A549 (cell line): Measurements from ENCODE around the gene SH3BP2. TPM values are rescaled to one million over a fixed set of nuclear protein-coding genes. Genes with fewer than 3 reads are reported as not detected.

ENCODE experiments used
- ATAC-seq, 2 experiments: fragments of 200-7000 bp in 1 of 2; fragments of >200 bp in 1 of 2; cut with Nextera tagmentation in 1 of 2; cut with Tn5 transposase in 1 of 2; 3 replicates each; pipeline versions ENCODE4 v1.8.0 to v1.9.1; 2018 to 2020; ENCODE audit warnings: mild to moderate bottlenecking in 1 of 2, moderate library complexity in 1 of 2
- CTCF ChIA-PET: fragments of 300-600 bp; sonication (Branson Sonifier 250); formaldehyde crosslinking; extraction: SDS; loops from one replicate; lab custom pipeline; 2021; ENCODE audit warnings: antibody characterized with exemption, inconsistent platforms; lab: Yijun Ruan, JAX
- POLR2A ChIA-PET: fragments of 350-600 bp; formaldehyde crosslinking; extraction: SDS; loops from one replicate; lab custom pipeline; 2021; ENCODE audit warnings: antibody characterized with exemption, inconsistent platforms; lab: Yijun Ruan, JAX
- DNase-seq, 2 experiments: peaks; one replicate each; pipeline versions ENCODE4 v3.0.0 to v3.0.0-alpha.2; 2011 to 2016; ENCODE audit warnings: low read depth in 1 of 2, low spot score in 1 of 2
- FAIRE-seq: peaks from 2 replicates; lab custom pipeline; 2011; peaks lifted over from hg19 to GRCh38; lab: Jason Lieb, UNC
- H3K27ac ChIP-seq, 2 experiments: fragments of >200 bp; sonication (Bioruptor Twin); formaldehyde crosslinking; 3 replicates each; pipeline ENCODE4 v1.5.1; 2016 to 2017
- H3K4me1 ChIP-seq: fragments of >200 bp; sonication (Bioruptor Twin); formaldehyde crosslinking; 3 replicates; pipeline ENCODE4 v1.6.1; 2016
- H3K4me2 ChIP-seq: fragments of >200 bp; sonication (Bioruptor Twin); formaldehyde crosslinking; 3 replicates; pipeline ENCODE4 v1.6.1; 2016
- H3K4me3 ChIP-seq: fragments of >200 bp; sonication (Bioruptor Twin); formaldehyde crosslinking; 3 replicates; pipeline ENCODE4 v1.5.1; 2016
- H3K9me3 ChIP-seq: fragments of >200 bp; sonication (Bioruptor Twin); formaldehyde crosslinking; 3 replicates; pipeline ENCODE4 v1.6.1; 2016
- ATOH8 ChIP-seq: fragments of 250-450 bp; sonication (Bioruptor Pico); IDR thresholded peaks from 2 replicates; pipeline ENCODE4 v1.5.0; 2020; ENCODE audit warnings: low read depth, mild to moderate bottlenecking, moderate library complexity
- BHLHE40 ChIP-seq: IDR thresholded peaks from 2 replicates; pipeline ENCODE4 v1.6.1; 2012; ENCODE audit warnings: low read depth, low read length, inconsistent platforms
- CEBPB ChIP-seq, 2 experiments: fragments of >200 bp in 1 of 2; sonication (Bioruptor Twin) in 1 of 2; formaldehyde crosslinking in 1 of 2; IDR thresholded peaks; 2 replicates each; pipeline ENCODE4 v1.6.1; 2012 to 2016
- CHD4 ChIP-seq: fragments of 200-600 bp; sonication (generic); IDR thresholded peaks from 2 replicates; pipeline ENCODE4 v1.6.1; 2016; ENCODE audit warnings: antibody characterized with exemption, mild to moderate bottlenecking, borderline replicate concordance
- EHF ChIP-seq: fragments of 250-450 bp; sonication (Bioruptor Pico); IDR thresholded peaks from 2 replicates; pipeline ENCODE4 v1.5.0; 2020; ENCODE audit warnings: mild to moderate bottlenecking
- EHMT2 ChIP-seq: fragments of 200-600 bp; sonication (generic); IDR thresholded peaks from 2 replicates; pipeline ENCODE4 v1.6.1; 2016; ENCODE audit warnings: antibody characterized with exemption, low read depth, mild to moderate bottlenecking, moderate library complexity
- FOSB ChIP-seq: fragments of 250-450 bp; sonication (Bioruptor Pico); IDR thresholded peaks from 2 replicates; pipeline ENCODE4 v1.5.0; 2020; ENCODE audit warnings: mild to moderate bottlenecking, moderate library complexity
- HDAC2 ChIP-seq: fragments of 200-600 bp; sonication (generic); IDR thresholded peaks from 2 replicates; pipeline ENCODE4 v1.6.1; 2016
- HEYL ChIP-seq: fragments of 250-450 bp; sonication (Bioruptor Pico); IDR thresholded peaks from 2 replicates; pipeline ENCODE4 v1.8.0; 2021; ENCODE audit warnings: mild to moderate bottlenecking, moderate library complexity
- HOXA7 ChIP-seq: fragments of 250-450 bp; sonication (Bioruptor Pico); IDR thresholded peaks from 2 replicates; pipeline ENCODE4 v1.5.0; 2020; ENCODE audit warnings: mild to moderate bottlenecking, moderate library complexity
- JUN ChIP-seq, 2 experiments: fragments of >200 bp; sonication (Bioruptor Twin); formaldehyde crosslinking; IDR thresholded peaks; 2 replicates in 1 of 2; 3 replicates in 1 of 2; pipeline ENCODE4 v1.6.1; 2016 to 2017
- KDM1A ChIP-seq: fragments of 200-600 bp; sonication (generic); IDR thresholded peaks from 2 replicates; pipeline ENCODE4 v1.6.1; 2016; ENCODE audit warnings: low read depth, mild to moderate bottlenecking
- KDM5A ChIP-seq: fragments of 200-600 bp; sonication (generic); IDR thresholded peaks from 2 replicates; pipeline ENCODE4 v1.6.1; 2016; ENCODE audit warnings: antibody characterized with exemption, mild to moderate bottlenecking
- MAFK ChIP-seq: fragments of 450-650 bp; IDR thresholded peaks from 2 replicates; pipeline ENCODE4 v1.6.1; 2014; ENCODE audit not compliant: partially characterized antibody
- MAX ChIP-seq: IDR thresholded peaks from 2 replicates; pipeline ENCODE4 v1.6.1; 2012
- MAZ ChIP-seq: fragments of 150-350 bp; IDR thresholded peaks from 2 replicates; pipeline ENCODE4 v1.6.1; 2014; ENCODE audit warnings: antibody characterized with exemption, low read depth, low read length, borderline replicate concordance
- NPAS2 ChIP-seq: fragments of 250-450 bp; sonication (Bioruptor Pico); IDR thresholded peaks from 2 replicates; pipeline ENCODE4 v1.8.0; 2022; ENCODE audit warnings: mild to moderate bottlenecking, moderate library complexity, borderline replicate concordance
- NR3C1 ChIP-seq: fragments of >200 bp; sonication (Bioruptor Twin); formaldehyde crosslinking; IDR thresholded peaks from 3 replicates; pipeline ENCODE4 v1.6.1; 2017
- PHF8 ChIP-seq: fragments of 200-600 bp; sonication (generic); IDR thresholded peaks from 2 replicates; pipeline ENCODE4 v1.6.1; 2016; ENCODE audit warnings: low read depth, mild to moderate bottlenecking, antibody characterized with exemption, moderate library complexity, borderline replicate concordance
- POLR2A ChIP-seq: IDR thresholded peaks from 2 replicates; pipeline ENCODE4 v1.6.1; 2012; ENCODE audit warnings: mild to moderate bottlenecking, low read length
- RARB ChIP-seq: fragments of 250-450 bp; sonication (Bioruptor Pico); IDR thresholded peaks from 2 replicates; pipeline ENCODE4 v1.8.0; 2021; ENCODE audit warnings: mild to moderate bottlenecking, moderate library complexity
- RCOR1 ChIP-seq: fragments of 150-350 bp; IDR thresholded peaks from 2 replicates; pipeline ENCODE4 v1.6.1; 2014; ENCODE audit warnings: antibody characterized with exemption, low read length, low read depth
- RNF2 ChIP-seq: fragments of 200-600 bp; sonication (generic); IDR thresholded peaks from 2 replicates; pipeline ENCODE4 v1.6.1; 2016; ENCODE audit warnings: low read depth, mild to moderate bottlenecking, antibody characterized with exemption, moderate library complexity, borderline replicate concordance
- TP53 ChIP-seq: fragments of 250-450 bp; sonication (Bioruptor Pico); IDR thresholded peaks from 2 replicates; pipeline ENCODE4 v1.5.0; 2021; ENCODE audit warnings: mild to moderate bottlenecking, moderate library complexity
- USF2 ChIP-seq: fragments of 450-650 bp; IDR thresholded peaks from 2 replicates; pipeline ENCODE4 v1.6.1; 2014; ENCODE audit warnings: antibody characterized with exemption
- ZFP36 ChIP-seq: fragments of 450-650 bp; IDR thresholded peaks from 2 replicates; pipeline ENCODE4 v1.6.1; 2014; ENCODE audit warnings: borderline replicate concordance; ENCODE audit not compliant: partially characterized antibody
- ZNF302 ChIP-seq: fragments of 250-450 bp; sonication (Bioruptor Pico); IDR thresholded peaks from 2 replicates; pipeline ENCODE4 v1.9.0; 2021; ENCODE audit warnings: inconsistent platforms, mild to moderate bottlenecking, moderate library complexity
- ZSCAN20 ChIP-seq: fragments of 250-450 bp; sonication (Bioruptor Pico); IDR thresholded peaks from 2 replicates; pipeline ENCODE4 v1.8.0; 2022; ENCODE audit warnings: mild to moderate bottlenecking, moderate library complexity
- WGBS: methylation state at CpG from one replicate; pipeline ENCODE4 v1.1.6; 2017; ENCODE audit errors: missing lambda C conversion rate; 5-methylcytosine and 5-hydroxymethylcytosine counted together
- polyA plus RNA-seq, 4 experiments: library from polyadenylated mRNA; depleted of rRNA in 3 of 4; stranded (reverse); fragments of >200 nt; fragmentation: RNase III in 1 of 4; extraction: RNeasy Plus Mini Kit Qiagen cat#74134 plus additional on column Dnase treatment in 1 of 4; gene quantifications; 2 replicates in 3 of 4; 3 replicates in 1 of 4; pipeline ENCODE4 v1.2.3, GENCODE V29; 2011 to 2017
- TF ChIP-seq, protein P1 (sequence below): fragments of 150-350 bp; IDR thresholded peaks from 2 replicates; pipeline ENCODE4 v1.6.1; 2014; ENCODE audit warnings: low read depth, mild to moderate bottlenecking, low read length
- TF ChIP-seq, protein P2 (sequence below): fragments of 250-450 bp; sonication (Bioruptor Pico); IDR thresholded peaks from 2 replicates; pipeline ENCODE4 v1.5.0; 2021; ENCODE audit warnings: mild to moderate bottlenecking, moderate library complexity, borderline replicate concordance
- TF ChIP-seq, protein P3 (sequence below): IDR thresholded peaks from 2 replicates; pipeline ENCODE4 v1.6.1; 2012; ENCODE audit warnings: low read depth, borderline replicate concordance

The SH3BP2 gene
- polyA plus RNA-seq, 2 of the 4 experiments (the other 2 are of a cell fraction), result 4.4 to 6.0 TPM

- POLR2A ChIA-PET, result no interaction called here
- no peak for DNase-seq
- TF ChIP-seq RCOR1 (no peak), EHF (CRISPR knock-in tag) (no peak), CEBPB (IDR thresholded peaks at IDR 0.05) (no peak), HDAC2 (no peak), NPAS2 (CRISPR knock-in tag) (no peak), RARB (CRISPR knock-in tag) (no peak), MAFK (no peak), KDM1A (no peak), KDM5A (no peak), ATOH8 (no peak), PHF8 (no peak), EHMT2 (no peak), JUN (IDR thresholded peaks at IDR 0.05) (no peak), NR3C1 (no peak), TP53 (CRISPR knock-in tag) (no peak), ZNF302 (CRISPR knock-in tag) (no peak), MAX (no peak)
- TF ChIP-seq, protein P1, sequence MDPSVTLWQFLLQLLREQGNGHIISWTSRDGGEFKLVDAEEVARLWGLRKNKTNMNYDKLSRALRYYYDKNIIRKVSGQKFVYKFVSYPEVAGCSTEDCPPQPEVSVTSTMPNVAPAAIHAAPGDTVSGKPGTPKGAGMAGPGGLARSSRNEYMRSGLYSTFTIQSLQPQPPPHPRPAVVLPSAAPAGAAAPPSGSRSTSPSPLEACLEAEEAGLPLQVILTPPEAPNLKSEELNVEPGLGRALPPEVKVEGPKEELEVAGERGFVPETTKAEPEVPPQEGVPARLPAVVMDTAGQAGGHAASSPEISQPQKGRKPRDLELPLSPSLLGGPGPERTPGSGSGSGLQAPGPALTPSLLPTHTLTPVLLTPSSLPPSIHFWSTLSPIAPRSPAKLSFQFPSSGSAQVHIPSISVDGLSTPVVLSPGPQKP, result no peak
- TF ChIP-seq, protein P2, sequence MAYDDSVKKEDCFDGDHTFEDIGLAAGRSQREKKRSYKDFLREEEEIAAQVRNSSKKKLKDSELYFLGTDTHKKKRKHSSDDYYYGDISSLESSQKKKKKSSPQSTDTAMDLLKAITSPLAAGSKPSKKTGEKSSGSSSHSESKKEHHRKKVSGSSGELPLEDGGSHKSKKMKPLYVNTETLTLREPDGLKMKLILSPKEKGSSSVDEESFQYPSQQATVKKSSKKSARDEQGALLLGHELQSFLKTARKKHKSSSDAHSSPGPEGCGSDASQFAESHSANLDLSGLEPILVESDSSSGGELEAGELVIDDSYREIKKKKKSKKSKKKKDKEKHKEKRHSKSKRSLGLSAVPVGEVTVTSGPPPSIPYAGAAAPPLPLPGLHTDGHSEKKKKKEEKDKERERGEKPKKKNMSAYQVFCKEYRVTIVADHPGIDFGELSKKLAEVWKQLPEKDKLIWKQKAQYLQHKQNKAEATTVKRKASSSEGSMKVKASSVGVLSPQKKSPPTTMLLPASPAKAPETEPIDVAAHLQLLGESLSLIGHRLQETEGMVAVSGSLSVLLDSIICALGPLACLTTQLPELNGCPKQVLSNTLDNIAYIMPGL, result no peak
- TF ChIP-seq, all 56 proteins: peak for 0
- FAIRE-seq (no peak), ATAC-seq (no peak)
- Histone ChIP-seq H3K4me3 (no peak overlapping the region), H3K9me3 (no peaks in the 10 kb centered on the region), H3K4me2 (no peak overlapping the region), H3K4me1 (no peaks in the 10 kb centered on the region), H3K27ac (no peak overlapping the region)
- WGBS, result 74% methylated on average over 3 of the region's 10 CpGs
- CTCF ChIA-PET, result no interaction called here
Measured at GRCh38 chr4:2810388-2810787, 17.5 kb downstream of the SH3BP2 start.

DNA sequence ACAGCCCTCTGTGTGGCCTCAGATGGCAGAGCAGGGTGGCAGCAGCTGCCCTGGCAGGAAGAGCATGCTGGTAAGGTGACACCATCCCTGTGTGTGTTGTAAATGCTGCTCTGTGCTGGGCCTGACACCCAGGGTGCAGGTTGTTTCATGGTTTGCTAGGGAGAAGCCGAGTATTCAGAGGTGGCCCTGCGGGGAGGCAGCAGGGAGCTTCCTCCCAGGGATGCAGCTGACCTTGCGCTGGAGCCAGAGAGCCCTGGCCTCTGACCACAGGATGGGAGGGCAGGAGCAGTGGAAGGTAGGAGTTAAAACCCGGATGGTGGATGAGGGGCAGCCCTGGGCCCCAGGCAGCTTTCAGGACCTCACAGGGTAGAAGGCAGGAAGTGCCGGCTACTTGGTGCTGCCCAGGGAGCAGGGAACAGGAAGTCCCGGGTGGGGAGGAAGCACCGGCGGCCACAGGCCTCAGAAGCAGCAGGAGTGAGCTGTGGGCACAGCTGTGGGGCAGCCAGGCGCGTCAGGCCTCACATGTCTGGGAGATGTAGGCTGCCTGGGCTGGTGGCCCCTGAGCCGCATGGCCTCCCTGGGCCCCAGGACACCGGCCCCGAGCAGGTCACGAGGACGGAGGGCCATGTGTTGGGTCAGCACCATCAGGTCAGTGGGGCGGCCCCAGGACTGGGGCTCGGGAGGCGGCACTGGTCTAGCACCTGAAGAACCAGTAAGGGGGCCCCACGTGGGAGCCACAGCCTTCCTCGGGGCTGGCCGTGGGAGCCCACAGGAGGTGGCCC, 19.1 kb downstream of the SH3BP2 start:
- CTCF ChIA-PET, result interaction anchor here (0.9 kb wide), 1 partner anchor 33 kb away, joined by 3 read pairs; no protein-coding TSS in a partner anchor
- peak in 1 of 2 experiments; percentile 36; a peak in 3 of 6 replicates for ATAC-seq
- no peak for FAIRE-seq
- Histone ChIP-seq H3K4me1 (no peaks in the 10 kb centered on the region), H3K9me3 (no peaks in the 10 kb centered on the region), H3K4me3 (no peak overlapping the region), H3K27ac (peak overlapping the region in 1 of 2 experiments; percentile 35; a peak in 1 of 6 replicates), H3K4me2 (no peak overlapping the region)
- POLR2A ChIA-PET, result no interaction called here
- no peak for DNase-seq
- 90% methylated on average over 19 of the region's 21 CpGs for WGBS
- TF ChIP-seq FOSB (CRISPR knock-in tag) (no peak), USF2 (no peak), RCOR1 (no peak), EHMT2 (no peak), RNF2 (no peak), MAZ (no peak), BHLHE40 (no peak), HOXA7 (CRISPR knock-in tag) (no peak), ZSCAN20 (CRISPR knock-in tag) (no peak), CHD4 (no peak), ZNF302 (CRISPR knock-in tag) (no peak), ZFP36 (no peak), POLR2A (no peak), EHF (CRISPR knock-in tag) (no peak), HEYL (no peak)
- TF ChIP-seq, protein P3, sequence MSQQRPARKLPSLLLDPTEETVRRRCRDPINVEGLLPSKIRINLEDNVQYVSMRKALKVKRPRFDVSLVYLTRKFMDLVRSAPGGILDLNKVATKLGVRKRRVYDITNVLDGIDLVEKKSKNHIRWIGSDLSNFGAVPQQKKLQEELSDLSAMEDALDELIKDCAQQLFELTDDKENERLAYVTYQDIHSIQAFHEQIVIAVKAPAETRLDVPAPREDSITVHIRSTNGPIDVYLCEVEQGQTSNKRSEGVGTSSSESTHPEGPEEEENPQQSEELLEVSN, result no peak
- TF ChIP-seq, protein P1, result no peak
